ENCODE data around the gene ADGRG3. TPM values are rescaled to one million over a fixed set of nuclear protein-coding genes. Genes with fewer than 3 reads are reported as not detected.

Gene ADGRG3
- total and polyA plus RNA-seq, 9 of the 15 experiments (the other 6 are each of a cell fraction or from before 2014, with no cell fraction given), result 0.09 to 0.52 (median 0.14) TPM; not detected in 3

GRCh38 chr16:57700781-57701551 lies 32.9 kb downstream of the ADGRG3 start (continued):
- TF ChIP-seq NCOA4 (IDR thresholded peaks at IDR 0.05; ENCODE audit: partially characterized antibody) (no peak), FOXM1 (IDR thresholded peaks at IDR 0.05; ENCODE audit: low read depth) (no peak), FOXM1 (CRISPR knock-in tag; IDR thresholded peaks at IDR 0.05; ENCODE audit: low read depth) (no peak), ZNF354B (CRISPR knock-in tag; IDR thresholded peaks at IDR 0.05) (no peak), XRCC5 (IDR thresholded peaks at IDR 0.05; ENCODE audit: low read depth, low read length) (no peak), NR2C1 (IDR thresholded peaks at IDR 0.05) (peak; percentile 87), NR2C1 (tag; IDR thresholded peaks at IDR 0.05) (peak; percentile 91), ZNF449 (CRISPR knock-in tag; IDR thresholded peaks at IDR 0.05) (no peak), PKNOX1 (IDR thresholded peaks at IDR 0.05) (peak; percentile 36; the same call in 1 of the 2 replicates), HDAC2 (IDR thresholded peaks at IDR 0.05) (0 out of 2 replicates have a peak, but pooled peaks have one; percentile 50), KDM1A (IDR thresholded peaks at IDR 0.05) (peak in 1 of 2 experiments; percentile 54; a peak in 2 of 4 replicates), MTA2 (IDR thresholded peaks at IDR 0.05; ENCODE audit: low read depth) (peak; percentile 69), CCAR2 (IDR thresholded peaks at IDR 0.05; ENCODE audit: low read depth, low read length) (no peak), AFF1 (IDR thresholded peaks at IDR 0.05; ENCODE audit: low read depth in 1 of 2, partially characterized antibody in 2 of 2) (peak in 1 of 2 experiments; percentile 65), MAFG (tag; conservative IDR thresholded peaks at IDR 0.05) (peak; percentile 65), THRAP3 (IDR thresholded peaks at IDR 0.05; ENCODE audit: borderline replicate concordance) (no peak), CSDE1 (IDR thresholded peaks at IDR 0.05) (no peak), CHD1 (IDR thresholded peaks at IDR 0.05; ENCODE audit: low read length) (no peak), KDM2B (CRISPR knock-in tag; IDR thresholded peaks at IDR 0.05) (no peak), U2AF2 (optimal IDR thresholded peaks at IDR 0.05; ENCODE audit: low read depth, low read length) (no peak)
- TF ChIP-seq, protein P1, sequence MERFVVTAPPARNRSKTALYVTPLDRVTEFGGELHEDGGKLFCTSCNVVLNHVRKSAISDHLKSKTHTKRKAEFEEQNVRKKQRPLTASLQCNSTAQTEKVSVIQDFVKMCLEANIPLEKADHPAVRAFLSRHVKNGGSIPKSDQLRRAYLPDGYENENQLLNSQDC (CRISPR knock-in tag; IDR thresholded peaks at IDR 0.05), result no peak
- TF ChIP-seq, protein P2, sequence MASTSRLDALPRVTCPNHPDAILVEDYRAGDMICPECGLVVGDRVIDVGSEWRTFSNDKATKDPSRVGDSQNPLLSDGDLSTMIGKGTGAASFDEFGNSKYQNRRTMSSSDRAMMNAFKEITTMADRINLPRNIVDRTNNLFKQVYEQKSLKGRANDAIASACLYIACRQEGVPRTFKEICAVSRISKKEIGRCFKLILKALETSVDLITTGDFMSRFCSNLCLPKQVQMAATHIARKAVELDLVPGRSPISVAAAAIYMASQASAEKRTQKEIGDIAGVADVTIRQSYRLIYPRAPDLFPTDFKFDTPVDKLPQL (IDR thresholded peaks at IDR 0.05; ENCODE audit: extremely low read depth, insufficient read length), result no peak
